Activated CD8-positive, alpha-beta memory T cell treated with anti-CD3 and anti-CD28 coated beads for 36 hours (primary cell): ENCODE measurements around the gene UGCG. TPM values are rescaled to one million over a fixed set of nuclear protein-coding genes. Genes with fewer than 3 reads are reported as not detected.
"Not testable (repeated sequence)": the region's sequence is repeated elsewhere in the genome, so short reads cannot be mapped to it uniquely, and the experiment has no call there.

ENCODE experiments used
- CTCF ChIA-PET: fragments of 350-600 bp; sonication (Branson Sonifier 250); formaldehyde crosslinking; loops from one replicate; lab custom pipeline; 2021; ENCODE audit warnings: antibody characterized with exemption; lab: Charles Lee
- POLR2A ChIA-PET: fragments of 350-600 bp; sonication (Branson Sonifier 250); formaldehyde crosslinking; loops from one replicate; lab custom pipeline; 2021; ENCODE audit warnings: antibody characterized with exemption; lab: Charles Lee
- total RNA-seq, 2 experiments: library from RNA; stranded (reverse); gene quantifications; one replicate each; pipeline ENCODE4 v1.2.3, GENCODE V29; 2021

The UGCG gene
- 10 to 100 TPM; 28.4 to 29.7 TPM for total RNA-seq

- ChIA-PET POLR2A (interaction anchor here (0.6 to 1.8 kb wide), 10 partner anchors 14 to 483 kb away, joined by 3 to 12 read pairs (median 5); partner anchors contain the start of genes DNAJC25 and HSDL2), CTCF (interaction anchor here (0.7 to 3.2 kb wide), 3 partner anchors 20 to 97 kb away, joined by 3 to 12 read pairs (median 3); no protein-coding TSS in a partner anchor)
These were observed at the start of gene UGCG for GRCh38 chr9:111895996-111896941. Gene UGCG (plus strand): TSS chr9:111896814. CDS start chr9:111897216, 402 bp downstream.

GRCh38 chr9:111851553-111851952, 45.1 kb upstream of the UGCG start:
- CTCF ChIA-PET: no interaction called here
- POLR2A ChIA-PET: no interaction called here

- ChIA-PET CTCF (no interaction called here), POLR2A (no interaction called here)
These were observed 44.3 kb upstream of the UGCG start for GRCh38 chr9:111852291-111852690.

GRCh38 chr9:111853450-111853827, 43.2 kb upstream of the UGCG start:
- ChIA-PET CTCF (no interaction called here), POLR2A (no interaction called here)

- POLR2A ChIA-PET: no interaction called here
- CTCF ChIA-PET: no interaction called here
These were observed 41.8 kb upstream of the UGCG start for GRCh38 chr9:111854799-111855198.

GRCh38 chr9:111857555-111858211, 38.9 kb upstream of the UGCG start:
- ChIA-PET CTCF (no interaction called here), POLR2A (no interaction called here)

GRCh38 chr9:111860443-111860842, 36.2 kb upstream of the UGCG start:
- CTCF ChIA-PET: no interaction called here
- POLR2A ChIA-PET: no interaction called here

- ChIA-PET POLR2A (no interaction called here), CTCF (no interaction called here)
These were observed 33.0 kb upstream of the UGCG start for GRCh38 chr9:111863636-111864035.

GRCh38 chr9:111866976-111867375, 29.6 kb upstream of the UGCG start:
- CTCF ChIA-PET: no interaction called here

GRCh38 chr9:111868475-111868874, 28.1 kb upstream of the UGCG start:
- ChIA-PET POLR2A (no interaction called here), CTCF (interaction anchor here (0.7 kb wide), 1 partner anchor 9 kb away, joined by 3 read pairs; no protein-coding TSS in a partner anchor)

More at GRCh38 chr9:111866976-111867375, 29.6 kb upstream of the UGCG start:
- POLR2A ChIA-PET: no interaction called here

GRCh38 chr9:111870774-111871498, 25.7 kb upstream of the UGCG start:
- ChIA-PET CTCF (interaction anchor here (0.9 kb wide), 1 partner anchor 122 kb away, joined by 3 read pairs; no protein-coding TSS in a partner anchor), POLR2A (interaction anchor here (0.6 kb wide), 1 partner anchor 465 kb away, joined by 3 read pairs; no protein-coding TSS in a partner anchor)

GRCh38 chr9:111871499-111871855, 25.1 kb upstream of the UGCG start:
- ChIA-PET POLR2A (no interaction called here), CTCF (interaction anchor here (0.9 kb wide), 1 partner anchor 121 kb away, joined by 3 read pairs; no protein-coding TSS in a partner anchor)

- POLR2A ChIA-PET: no interaction called here
- CTCF ChIA-PET: no interaction called here
These were observed 23.7 kb upstream of the UGCG start for GRCh38 chr9:111872886-111873285.

- POLR2A ChIA-PET: interaction anchor here (0.6 kb wide), 1 partner anchor 200 kb away, joined by 3 read pairs; no protein-coding TSS in a partner anchor
- CTCF ChIA-PET: no interaction called here
These were observed 22.7 kb upstream of the UGCG start for GRCh38 chr9:111873901-111874300.

GRCh38 chr9:111874500-111874899, 22.1 kb upstream of the UGCG start:
- ChIA-PET CTCF (no interaction called here), POLR2A (no interaction called here)

- POLR2A ChIA-PET, CTCF ChIA-PET: not testable (repeated sequence)
These were observed 21.3 kb upstream of the UGCG start for GRCh38 chr9:111875291-111875690.

GRCh38 chr9:111875691-111876090, 20.9 kb upstream of the UGCG start:
- CTCF ChIA-PET, POLR2A ChIA-PET: not testable (repeated sequence)

- ChIA-PET POLR2A (no interaction called here), CTCF (no interaction called here)
These were observed 20.4 kb upstream of the UGCG start for GRCh38 chr9:111876179-111876578.

- CTCF ChIA-PET: interaction anchor here (1.1 kb wide), 1 partner anchor 9 kb away, joined by 3 read pairs; no protein-coding TSS in a partner anchor
- POLR2A ChIA-PET: no interaction called here
These were observed 19.2 kb upstream of the UGCG start for GRCh38 chr9:111877420-111877819.
